Measurements from ENCODE around the gene ETF1. TPM values are rescaled to one million over a fixed set of nuclear protein-coding genes. Genes with fewer than 3 reads are reported as not detected.

Gene ETF1
- total and polyA plus RNA-seq, 9 of the 15 experiments (the other 6 are each of a cell fraction or from before 2014, with no cell fraction given) = 53.7 to 209 (median 164) TPM

GRCh38 chr5:138464008-138464387 is 79.0 kb downstream of the ETF1 start (continued):
- TF ChIP-seq ZSCAN29 (IDR thresholded peaks at IDR 0.05) (peak; percentile 13; the same call in 1 of the 2 replicates), ZNF764 (CRISPR knock-in tag; IDR thresholded peaks at IDR 0.05; ENCODE audit: low read depth) (no peak)

GRCh38 chr5:138463419-138464007 is 79.5 kb downstream of the ETF1 start:
- Histone ChIP-seq H2AFZ (ENCODE audit: low read depth, low read length) (peak overlapping the region; percentile 73), H3K27me3 (ENCODE audit: control insufficient read depth in 2 of 2, insufficient read depth in 2 of 2, low read length in 2 of 2) (no peaks in the 10 kb centered on the region), H3K79me2 (ENCODE audit: control insufficient read depth, insufficient read depth, low read length) (peaks cover 32% of the 10 kb centered on the region), H3K36me3 (ENCODE audit: control insufficient read depth, insufficient read depth, low read length) (peaks cover 29% of the 10 kb centered on the region), H3K4me3 (peak overlapping the region; percentile 90), H3K9me3 (replicated peaks; ENCODE audit: control insufficient read depth, insufficient read depth, low read depth, low read length) (no peaks in the 10 kb centered on the region), H3K4me2 (ENCODE audit: insufficient read depth, low read length) (peak overlapping the region; percentile 86), H3K27ac (ENCODE audit: extremely low read depth, low read depth, low read length) (peak overlapping the region; percentile 91), H4K20me1 (replicated peaks; ENCODE audit: control insufficient read depth, insufficient read depth, low read length) (peaks cover 29% of the 10 kb centered on the region), H3K9ac (ENCODE audit: insufficient read depth in 1 of 2, low read depth in 2 of 2, low read length in 2 of 2) (peak overlapping the region; percentile 93 to 95), H3K9me1 (ENCODE audit: control insufficient read depth, insufficient read depth, low read length) (peaks cover 22% of the 10 kb centered on the region), H3K4me1 (replicated peaks in 1 of 2; ENCODE audit: control insufficient read depth in 2 of 2, insufficient read depth in 2 of 2, low read length in 2 of 2) (peaks cover 28 to 65% of the 10 kb centered on the region in 2 experiments)
- peak; percentile 30 to 75 (median 48) for DNase-seq (ENCODE audit: extremely low read depth in 1 of 4, low spot score in 3 of 4)
- FAIRE-seq = peak; percentile 75
- BruUV-seq (replicated peaks) = no TSS peak
- ChIA-PET CTCF (ENCODE audit: low intra/inter-chr PET ratio) (interaction anchor here (0.6 to 3.2 kb wide), 6 partner anchors 14 to 116 kb away, joined by 3 to 57 read pairs (median 3); partner anchors contain the start of gene ETF1), POLR2A (interaction anchor here (0.7 to 4.0 kb wide), 6 partner anchors 8 to 281 kb away, joined by 3 to 46 read pairs (median 4); no protein-coding TSS in a partner anchor)
- 12% methylated on average over 18 of the region's 21 CpGs for WGBS (ENCODE audit: insufficient coverage, low coverage, missing lambda C conversion rate)
- ATAC-seq = no peak
- in situ Hi-C loops (cut with MboI) = loop anchor here (5.0 kb wide), 1 partner anchor 39 kb away; no protein-coding TSS in a partner anchor
- intact Hi-C loops (cut with micrococcal nuclease) = loop anchor here (1.0 to 2.0 kb wide), 4 partner anchors 29 to 799 kb away; partner anchors contain the start of gene ETF1
- TF ChIP-seq MAX (CRISPR knock-in tag; IDR thresholded peaks at IDR 0.05) (no peak), HBP1 (CRISPR knock-in tag; IDR thresholded peaks at IDR 0.05) (0 out of 2 replicates have a peak, but pooled peaks have one; percentile 3), PTBP1 (IDR thresholded peaks at IDR 0.05; ENCODE audit: low read depth, low read length) (0 out of 2 replicates have a peak, but pooled peaks have one; percentile 6), ELF2 (CRISPR knock-in tag; IDR thresholded peaks at IDR 0.05) (no peak), ETS2 (tag; IDR thresholded peaks at IDR 0.05; ENCODE audit: borderline replicate concordance, poor library complexity, severe bottlenecking) (no peak), SIX5 (IDR thresholded peaks at IDR 0.05; ENCODE audit: borderline replicate concordance in 1 of 2, insufficient read depth in 1 of 2, low read depth in 1 of 2, low read length in 2 of 2) (no peak), YBX1 (IDR thresholded peaks at IDR 0.05) (no peak), RBM15 (IDR thresholded peaks at IDR 0.05; ENCODE audit: insufficient read depth, low read length) (no peak), NEUROD1 (IDR thresholded peaks at IDR 0.05; ENCODE audit: borderline replicate concordance, low read depth, low read length, partially characterized antibody) (no peak), ZNF146 (CRISPR knock-in tag; IDR thresholded peaks at IDR 0.05; ENCODE audit: unreplicated experiment) (no peak), HDAC8 (tag; IDR thresholded peaks at IDR 0.05) (no peak), ETS1 (conservative IDR thresholded peaks at IDR 0.05; ENCODE audit: control insufficient read depth, low read depth, low read length) (no peak), FOXA1 (IDR thresholded peaks at IDR 0.05; ENCODE audit: borderline replicate concordance) (no peak), SNAPC5 (CRISPR knock-in tag; IDR thresholded peaks at IDR 0.05) (no peak)
